RWPE1 (cell line): ENCODE results near the gene RRP9.
"Not testable (repeated sequence)": the region's sequence is repeated elsewhere in the genome, so short reads cannot be mapped to it uniquely, and the experiment has no call there.

Source experiments
- CTCF ChIA-PET: fragments of 350-600 bp; sonication (Branson Sonifier 250); formaldehyde crosslinking; extraction: SDS; loops from one replicate; lab custom pipeline; 2021; lab: Yijun Ruan, JAX
- POLR2A ChIA-PET: fragments of 400-600 bp; formaldehyde crosslinking; extraction: SDS; loops from one replicate; lab custom pipeline; 2020; ENCODE audit warnings: antibody characterized with exemption; ENCODE audit not compliant: low non-redundant PET; lab: Yijun Ruan, JAX
- DNase-seq: peaks from one replicate; pipeline ENCODE4 v3.0.0; 2012; ENCODE audit warnings: low spot score
- H3K27ac ChIP-seq: fragments of 450-650 bp; 2 replicates; pipeline ENCODE4 v1.5.1; 2017
- TF ChIP-seq, protein P1 (sequence below): fragments of 450-650 bp; conservative IDR thresholded peaks from 2 replicates; pipeline ENCODE4 v1.5.1; 2017; ENCODE audit warnings: low read depth, mild to moderate bottlenecking

RRP9 gene

DNA sequence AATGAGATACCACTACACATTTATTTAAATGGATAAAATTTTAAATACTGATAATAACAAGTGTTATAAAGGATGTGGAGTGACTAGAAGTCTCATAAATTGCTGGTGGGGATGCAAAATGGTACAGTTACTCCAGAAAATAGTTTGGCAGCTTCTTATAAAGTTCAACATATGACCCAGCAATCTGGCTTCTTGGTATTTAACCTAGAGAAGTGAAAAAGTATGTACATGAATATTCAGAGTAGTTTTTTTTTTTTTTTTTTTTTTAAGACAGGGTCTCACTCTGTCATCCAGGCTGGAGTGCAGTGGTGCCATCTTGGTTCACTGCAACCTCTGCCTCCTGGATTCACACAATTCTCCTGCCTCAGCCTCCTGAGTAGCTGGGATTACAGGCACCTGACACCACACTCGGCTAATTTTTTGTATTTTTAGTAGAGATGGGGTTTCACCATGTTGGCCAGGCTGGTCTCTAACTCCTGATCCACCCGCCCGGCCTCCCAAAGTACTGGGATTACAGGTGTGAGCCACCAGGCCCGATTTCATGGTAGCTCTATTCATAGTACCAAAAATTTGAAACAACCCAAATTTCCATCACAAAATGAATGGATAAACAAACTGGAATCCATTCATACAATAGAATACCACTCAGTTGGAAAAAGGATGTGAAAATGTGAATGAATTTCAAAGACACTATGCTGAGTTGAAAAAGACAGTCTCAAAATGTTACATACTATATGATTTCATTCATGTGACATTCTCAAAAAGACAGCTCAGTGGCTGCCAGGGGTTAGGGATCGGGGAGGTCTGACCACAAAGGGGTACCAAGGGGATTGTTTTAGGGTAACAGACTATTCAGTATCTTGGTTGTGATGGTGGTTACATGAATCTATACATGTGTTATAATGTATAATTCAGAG, 14.4 kb downstream of the RRP9 start:
- H3K27ac ChIP-seq: no peak overlapping the region
- DNase-seq: no peak
- TF ChIP-seq, protein P1, sequence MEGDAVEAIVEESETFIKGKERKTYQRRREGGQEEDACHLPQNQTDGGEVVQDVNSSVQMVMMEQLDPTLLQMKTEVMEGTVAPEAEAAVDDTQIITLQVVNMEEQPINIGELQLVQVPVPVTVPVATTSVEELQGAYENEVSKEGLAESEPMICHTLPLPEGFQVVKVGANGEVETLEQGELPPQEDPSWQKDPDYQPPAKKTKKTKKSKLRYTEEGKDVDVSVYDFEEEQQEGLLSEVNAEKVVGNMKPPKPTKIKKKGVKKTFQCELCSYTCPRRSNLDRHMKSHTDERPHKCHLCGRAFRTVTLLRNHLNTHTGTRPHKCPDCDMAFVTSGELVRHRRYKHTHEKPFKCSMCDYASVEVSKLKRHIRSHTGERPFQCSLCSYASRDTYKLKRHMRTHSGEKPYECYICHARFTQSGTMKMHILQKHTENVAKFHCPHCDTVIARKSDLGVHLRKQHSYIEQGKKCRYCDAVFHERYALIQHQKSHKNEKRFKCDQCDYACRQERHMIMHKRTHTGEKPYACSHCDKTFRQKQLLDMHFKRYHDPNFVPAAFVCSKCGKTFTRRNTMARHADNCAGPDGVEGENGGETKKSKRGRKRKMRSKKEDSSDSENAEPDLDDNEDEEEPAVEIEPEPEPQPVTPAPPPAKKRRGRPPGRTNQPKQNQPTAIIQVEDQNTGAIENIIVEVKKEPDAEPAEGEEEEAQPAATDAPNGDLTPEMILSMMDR: no peak
- ChIA-PET CTCF (no interaction called here), POLR2A (interaction anchor here (0.6 kb wide), 1 partner anchor 22 kb away, joined by 3 read pairs; no protein-coding TSS in a partner anchor)

DNA sequence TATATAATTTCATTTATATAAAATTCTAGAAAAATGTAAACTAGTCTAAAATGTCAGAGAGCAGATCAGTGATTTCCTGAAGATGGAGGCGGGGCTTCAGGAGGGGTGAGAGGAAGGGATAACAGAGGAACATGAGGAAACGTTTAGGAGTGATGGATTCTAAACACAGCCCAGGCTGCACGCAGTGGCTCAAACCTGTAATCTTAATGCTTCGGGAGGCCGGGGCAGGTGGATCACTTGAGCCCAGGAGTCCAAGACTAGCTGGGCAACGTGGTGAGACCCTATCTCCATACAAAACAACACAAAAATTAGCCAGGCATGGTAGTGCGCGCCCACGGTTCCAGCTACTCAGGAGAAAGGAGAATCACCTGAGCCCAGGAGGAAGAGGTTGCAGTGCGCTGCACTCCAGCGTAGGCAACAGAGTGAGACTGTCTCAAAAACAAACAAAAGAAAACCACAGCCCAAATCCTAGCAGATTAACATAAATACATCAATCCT, 20.6 kb downstream of the RRP9 start:
- TF ChIP-seq, protein P1: no peak
- DNase-seq: no peak
- ChIA-PET CTCF (no interaction called here), POLR2A (no interaction called here)
- no peak overlapping the region for H3K27ac ChIP-seq

DNA sequence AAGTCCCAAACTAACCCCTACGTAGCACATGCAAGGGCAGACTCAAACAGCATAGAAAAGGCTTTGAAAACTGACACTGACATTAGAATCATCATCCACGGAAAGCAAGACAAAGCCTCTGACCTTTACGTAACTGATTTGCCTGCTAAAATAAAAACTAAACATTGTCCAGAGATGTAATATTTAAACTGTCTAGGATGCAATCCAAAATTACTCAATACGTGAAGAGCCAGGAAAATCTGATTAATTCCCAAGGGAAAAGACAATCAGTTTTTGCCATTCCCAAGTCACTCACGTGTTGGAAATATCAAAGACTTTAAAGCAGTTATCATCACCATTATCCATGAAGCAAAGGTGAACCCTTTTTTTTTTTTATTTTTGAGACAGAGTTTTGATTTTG, 25.3 kb downstream of the RRP9 start:
- H3K27ac ChIP-seq: no peak overlapping the region
- no peak for DNase-seq
- ChIA-PET POLR2A (no interaction called here), CTCF (no interaction called here)
- TF ChIP-seq, protein P1: no peak

DNA sequence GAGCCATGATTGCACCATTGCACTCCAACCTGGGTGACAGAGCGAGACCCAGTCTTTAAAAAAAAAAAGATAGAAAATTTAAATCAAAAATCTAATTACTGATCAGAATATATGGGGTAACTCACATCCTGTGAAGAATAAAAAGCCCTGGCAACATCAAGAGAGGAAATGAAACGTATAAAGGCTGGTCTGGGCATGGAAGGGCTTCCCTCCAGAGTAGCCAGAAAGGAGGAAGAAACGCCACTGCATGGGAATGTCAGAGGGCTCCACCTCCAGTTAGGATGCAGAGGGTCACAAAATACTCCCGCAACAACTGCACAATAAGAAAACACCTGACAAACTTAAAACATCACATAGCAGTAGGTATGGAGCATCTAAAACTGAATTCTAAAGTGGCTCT, 33.7 kb downstream of the RRP9 start:
- TF ChIP-seq, protein P1: no peak
- peak overlapping the region; percentile 47; the same call in 1 of the 2 replicates for H3K27ac ChIP-seq
- POLR2A ChIA-PET: no interaction called here
- CTCF ChIA-PET: no interaction called here
- DNase-seq: peak; percentile 7

DNA sequence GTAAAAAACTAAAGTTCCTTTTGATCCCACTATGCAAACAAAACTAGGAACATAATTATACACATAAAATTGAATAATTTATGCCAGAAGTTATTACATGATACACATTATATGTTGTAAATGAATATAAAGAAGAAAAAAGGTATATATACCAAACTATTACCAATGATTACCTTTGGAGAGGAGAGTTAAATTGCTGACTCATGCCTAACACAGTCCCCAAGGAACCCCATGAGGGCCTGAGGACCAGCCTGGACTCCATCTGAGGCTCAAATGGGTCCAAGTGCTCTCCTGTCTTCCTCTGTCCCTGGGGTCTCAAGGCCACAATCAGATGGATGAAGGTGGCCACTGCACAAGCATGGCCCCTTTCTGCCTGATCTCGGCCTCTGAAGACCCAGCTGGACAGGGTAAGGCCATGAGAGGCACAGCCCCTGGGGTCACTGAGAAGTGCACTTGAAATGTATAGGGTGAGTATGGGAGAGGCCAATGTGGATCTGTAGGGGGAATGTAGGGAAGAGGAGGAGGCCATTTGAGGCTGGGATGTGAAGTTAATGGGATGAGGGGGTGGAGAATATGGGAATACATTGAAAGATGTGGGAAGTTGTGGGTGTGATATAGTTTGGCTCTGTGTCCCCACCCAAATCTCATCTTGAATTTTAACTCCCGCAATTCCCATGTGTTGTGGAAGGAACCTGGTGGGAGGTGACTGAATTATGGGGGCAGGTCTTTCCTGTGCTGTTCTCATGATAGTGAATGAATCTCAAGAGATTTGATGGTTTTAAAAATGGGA, 37.5 kb downstream of the RRP9 start:
- ChIA-PET CTCF (no interaction called here), POLR2A (no interaction called here)
- TF ChIP-seq, protein P1: no peak
- H3K27ac ChIP-seq: no peak overlapping the region
- no peak for DNase-seq

DNA sequence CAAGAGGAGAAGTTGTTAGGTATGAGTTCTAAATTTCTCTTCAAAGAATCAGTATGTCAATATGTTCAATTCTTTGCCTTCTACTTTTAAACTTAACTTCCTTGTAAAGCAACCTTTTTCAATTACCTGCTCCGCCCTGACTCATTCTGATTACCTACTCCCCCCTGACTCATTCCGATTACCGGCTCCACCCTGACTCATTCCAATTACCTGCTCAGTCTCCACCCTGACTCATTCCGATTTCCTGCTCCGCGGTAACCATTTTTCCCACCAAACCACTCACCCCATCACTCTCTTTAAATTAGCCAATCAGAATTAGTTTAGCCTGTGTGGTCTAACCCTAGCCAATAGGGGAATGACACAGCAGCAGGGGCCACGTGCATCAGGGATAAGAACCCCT, 39.3 kb downstream of the RRP9 start:
- H3K27ac ChIP-seq, DNase-seq, POLR2A ChIA-PET, CTCF ChIA-PET: not testable (repeated sequence)

DNA sequence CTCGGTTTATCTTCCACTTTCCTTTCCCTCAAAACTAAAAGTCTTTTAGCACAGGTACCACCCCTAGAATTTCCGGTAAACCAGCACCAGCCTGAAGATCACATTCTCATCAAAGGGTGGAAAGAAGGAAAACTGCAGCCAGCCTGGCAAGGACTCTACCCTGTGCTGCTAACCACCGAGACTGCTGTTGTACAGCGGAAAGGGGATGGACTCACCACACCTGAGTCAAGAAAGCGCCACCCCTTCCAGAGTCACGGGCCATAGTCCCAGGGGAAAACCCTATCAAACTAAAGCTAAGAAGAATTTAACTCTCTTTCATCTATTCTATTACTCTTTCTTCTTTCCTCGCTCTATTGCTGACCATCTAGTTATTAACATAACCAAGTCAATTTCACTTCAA, 41.7 kb downstream of the RRP9 start:
- CTCF ChIA-PET: interaction anchor here (0.7 kb wide), 2 partner anchors 52 to 371 kb away, joined by 3 to 4 read pairs; no protein-coding TSS in a partner anchor

More for the DNA sequence above, 41.7 kb downstream of the RRP9 start:
- H3K27ac ChIP-seq, POLR2A ChIA-PET, DNase-seq: not testable (repeated sequence)
